Measurements from ENCODE around the gene FLT3.
"Not testable (repeated sequence)": the region's sequence is repeated elsewhere in the genome, so short reads cannot be mapped to it uniquely, and the experiment has no call there.

The FLT3 gene

GRCh38 chr13:28044608-28045007, 55.8 kb downstream of the FLT3 start:
- no peak for DNase-seq (ENCODE audit: low read depth, low spot score)

- no peak for DNase-seq (ENCODE audit: low read depth, low spot score)
These were observed 57.2 kb downstream of the FLT3 start for GRCh38 chr13:28043224-28043623.

GRCh38 chr13:28041501-28041900, 58.9 kb downstream of the FLT3 start:
- DNase-seq (ENCODE audit: low read depth, low spot score), result no peak

GRCh38 chr13:28041031-28041461, 59.3 kb downstream of the FLT3 start:
- no peak for DNase-seq (ENCODE audit: low read depth, low spot score)

- DNase-seq (ENCODE audit: low read depth, low spot score), result no peak
These were observed 63.0 kb downstream of the FLT3 start for GRCh38 chr13:28037399-28037798.

GRCh38 chr13:28035146-28035782, 65.1 kb downstream of the FLT3 start:
- no peak for DNase-seq (ENCODE audit: low read depth, low spot score)

GRCh38 chr13:28033894-28034655, 66.3 kb downstream of the FLT3 start:
- no peak for DNase-seq (ENCODE audit: low read depth, low spot score)

- DNase-seq (ENCODE audit: low read depth, low spot score), result not testable (repeated sequence)
These were observed 67.9 kb downstream of the FLT3 start for GRCh38 chr13:28032438-28032837.

GRCh38 chr13:28031896-28032288, 68.5 kb downstream of the FLT3 start:
- no peak for DNase-seq (ENCODE audit: low read depth, low spot score)

GRCh38 chr13:28031220-28031895, 69.0 kb downstream of the FLT3 start:
- no peak for DNase-seq (ENCODE audit: low read depth, low spot score)

GRCh38 chr13:28027607-28028364, 72.6 kb downstream of the FLT3 start:
- no peak for DNase-seq (ENCODE audit: low read depth, low spot score)

- no peak for DNase-seq (ENCODE audit: low read depth, low spot score)
These were observed 73.3 kb downstream of the FLT3 start for GRCh38 chr13:28027071-28027470.

GRCh38 chr13:28026508-28026907, 73.9 kb downstream of the FLT3 start:
- DNase-seq (ENCODE audit: low read depth, low spot score), result no peak

GRCh38 chr13:28022848-28023518, 77.4 kb downstream of the FLT3 start:
- no peak for DNase-seq (ENCODE audit: low read depth, low spot score)

- no peak for DNase-seq (ENCODE audit: low read depth, low spot score)
These were observed 86.1 kb downstream of the FLT3 start for GRCh38 chr13:28014301-28014700.

GRCh38 chr13:28013482-28013881, 86.9 kb downstream of the FLT3 start:
- DNase-seq (ENCODE audit: low read depth, low spot score), result no peak

- DNase-seq (ENCODE audit: low read depth, low spot score), result no peak
These were observed 87.5 kb downstream of the FLT3 start for GRCh38 chr13:28012896-28013295.

- no peak for DNase-seq (ENCODE audit: low read depth, low spot score)
These were observed 88.0 kb downstream of the FLT3 start for GRCh38 chr13:28012383-28012782.

GRCh38 chr13:28010046-28010445, 90.3 kb downstream of the FLT3 start:
- DNase-seq (ENCODE audit: low read depth, low spot score), result no peak

GRCh38 chr13:28005016-28005415, 95.4 kb downstream of the FLT3 start:
- not testable (repeated sequence) for DNase-seq (ENCODE audit: low read depth, low spot score)
